Measurements from ENCODE around the gene TMCC2. TPM values are rescaled to one million over a fixed set of nuclear protein-coding genes. Genes with fewer than 3 reads are reported as not detected.

TMCC2 gene
- total and polyA plus RNA-seq, 2 donors (not counting 1 experiment from before 2014, with no cell fraction given): 2.0 to 4.0 TPM

DNA sequence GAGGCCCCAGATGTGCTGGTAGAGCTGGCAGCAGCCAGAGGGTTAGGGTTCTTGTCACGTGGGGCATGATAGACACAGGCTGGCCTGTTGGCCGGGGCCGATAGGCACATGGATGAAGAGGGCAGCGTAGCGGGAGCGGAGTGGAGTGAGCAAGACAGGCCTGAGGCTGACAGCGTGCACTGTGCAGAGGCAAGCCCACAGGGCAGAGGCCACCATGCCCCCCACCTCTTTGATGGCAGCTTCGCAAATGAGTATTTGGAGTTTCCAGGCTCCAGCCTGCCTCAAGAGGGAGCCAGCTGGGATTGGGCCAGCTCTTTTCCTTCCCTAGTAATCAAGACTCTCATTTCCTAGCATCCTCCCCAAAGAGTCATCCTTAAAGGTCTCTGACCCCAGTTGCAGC is 43.5 kb downstream of the TMCC2 start:
- Histone ChIP-seq H3K9ac (ENCODE audit: low read length) (no peak overlapping the region), H3K9me3 (ENCODE audit: control extremely low read depth in 1 of 3, control insufficient read depth in 2 of 3, insufficient read depth in 1 of 3, low read length in 2 of 3) (peaks cover 0 to 6% (median 0%) of the 10 kb centered on the region in 3 donors), H3K27me3 (replicated peaks in 1 of 4; ENCODE audit: control extremely low read depth in 1 of 4, control insufficient read depth in 3 of 4, insufficient read depth in 4 of 4, low read length in 3 of 4) (no peaks in the 10 kb centered on the region), H3K79me2 (ENCODE audit: control insufficient read depth, insufficient read depth, low read length) (peaks cover 28% of the 10 kb centered on the region), H3K4me1 (ENCODE audit: control insufficient read depth in 2 of 2, insufficient read depth in 2 of 2, low read length in 2 of 2) (peaks cover 28 to 31% of the 10 kb centered on the region in 2 donors), H3K4me2 (replicated peaks; ENCODE audit: low read depth, low read length, poor library complexity, severe bottlenecking) (no peak overlapping the region), H3K27ac (ENCODE audit: low read length in 2 of 2) (no peak overlapping the region), H2AFZ (ENCODE audit: insufficient read depth, low read depth, low read length, poor library complexity, severe bottlenecking) (no peak overlapping the region), H4K20me1 (ENCODE audit: control insufficient read depth, insufficient read depth, low read length, poor library complexity, severe bottlenecking) (no peaks in the 10 kb centered on the region), H3K36me3 (replicated peaks in 1 of 2; ENCODE audit: control extremely low read depth in 1 of 2, control insufficient read depth in 1 of 2, extremely low read depth in 1 of 2, insufficient read depth in 2 of 2, low read length in 1 of 2) (no peaks in the 10 kb centered on the region), H3K4me3 (ENCODE audit: control extremely low read depth in 1 of 5, extremely low read depth in 1 of 5, insufficient read depth in 1 of 5, low read depth in 2 of 5, low read length in 4 of 5) (no peak overlapping the region)
- no peak overlapping the region for H3K27ac Mint-ChIP-seq
- POLR2A ChIA-PET: interaction anchor here (0.7 to 10.5 kb wide), 4 partner anchors 42 to 240 kb away, joined by 4 to 194 read pairs (median 6); partner anchors contain the start of gene NUAK2
- no peak for DNase-seq
- intact Hi-C loops (cut with micrococcal nuclease): no loop called here
- H3K4me3 Mint-ChIP-seq: no peak overlapping the region
- peaks cover 26% of the 10 kb centered on the region for H3K4me1 Mint-ChIP-seq
- H3K27me3 Mint-ChIP-seq: no peaks in the 10 kb centered on the region
- H3K9me3 Mint-ChIP-seq (ENCODE audit: insufficient read depth): no peaks in the 10 kb centered on the region
- TF ChIP-seq, protein P1, sequence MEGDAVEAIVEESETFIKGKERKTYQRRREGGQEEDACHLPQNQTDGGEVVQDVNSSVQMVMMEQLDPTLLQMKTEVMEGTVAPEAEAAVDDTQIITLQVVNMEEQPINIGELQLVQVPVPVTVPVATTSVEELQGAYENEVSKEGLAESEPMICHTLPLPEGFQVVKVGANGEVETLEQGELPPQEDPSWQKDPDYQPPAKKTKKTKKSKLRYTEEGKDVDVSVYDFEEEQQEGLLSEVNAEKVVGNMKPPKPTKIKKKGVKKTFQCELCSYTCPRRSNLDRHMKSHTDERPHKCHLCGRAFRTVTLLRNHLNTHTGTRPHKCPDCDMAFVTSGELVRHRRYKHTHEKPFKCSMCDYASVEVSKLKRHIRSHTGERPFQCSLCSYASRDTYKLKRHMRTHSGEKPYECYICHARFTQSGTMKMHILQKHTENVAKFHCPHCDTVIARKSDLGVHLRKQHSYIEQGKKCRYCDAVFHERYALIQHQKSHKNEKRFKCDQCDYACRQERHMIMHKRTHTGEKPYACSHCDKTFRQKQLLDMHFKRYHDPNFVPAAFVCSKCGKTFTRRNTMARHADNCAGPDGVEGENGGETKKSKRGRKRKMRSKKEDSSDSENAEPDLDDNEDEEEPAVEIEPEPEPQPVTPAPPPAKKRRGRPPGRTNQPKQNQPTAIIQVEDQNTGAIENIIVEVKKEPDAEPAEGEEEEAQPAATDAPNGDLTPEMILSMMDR (IDR thresholded peaks at IDR 0.05): no peak
- TF ChIP-seq EZH2 (IDR thresholded peaks at IDR 0.05; ENCODE audit: borderline replicate concordance, insufficient read depth, low read depth, low read length, poor library complexity, severe bottlenecking): no peak
- CTCF ChIA-PET: interaction anchor here (0.8 to 56.6 kb wide), 14 partner anchors 15 to 258 kb away, joined by 3 to 2421 read pairs (median 6); partner anchors contain the start of gene NUAK2
- 96% methylated on average over 8 of the region's 8 CpGs for WGBS (ENCODE audit: insufficient coverage)
- no peak for ATAC-seq (ENCODE audit: low read depth)

DNA sequence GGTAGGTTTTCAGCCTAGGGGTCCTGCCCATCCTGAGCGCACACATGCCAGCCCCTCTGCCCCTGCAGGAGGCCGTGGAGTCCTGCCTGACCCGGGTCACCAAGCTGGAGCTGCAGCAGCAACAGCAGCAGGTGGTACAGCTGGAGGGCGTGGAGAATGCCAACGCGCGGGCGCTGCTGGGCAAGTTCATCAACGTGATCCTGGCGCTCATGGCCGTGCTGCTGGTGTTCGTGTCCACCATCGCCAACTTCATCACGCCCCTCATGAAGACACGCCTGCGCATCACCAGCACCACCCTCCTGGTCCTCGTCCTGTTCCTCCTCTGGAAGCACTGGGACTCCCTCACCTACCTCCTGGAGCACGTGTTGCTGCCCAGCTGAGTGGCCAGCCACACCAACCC is 44.0 kb downstream of the TMCC2 start:
- no peaks in the 10 kb centered on the region for H3K36me3 ChIP-seq (replicated peaks in 1 of 2; ENCODE audit: control extremely low read depth in 1 of 2, control insufficient read depth in 1 of 2, extremely low read depth in 1 of 2, insufficient read depth in 2 of 2, low read length in 1 of 2)
- H3K27ac ChIP-seq (ENCODE audit: low read length in 2 of 2): no peak overlapping the region
- CTCF ChIA-PET: interaction anchor here (1.1 to 56.6 kb wide), 11 partner anchors 14 to 252 kb away, joined by 3 to 2421 read pairs (median 84); partner anchors contain the start of gene NUAK2
- H4K20me1 ChIP-seq (ENCODE audit: control insufficient read depth, insufficient read depth, low read length, poor library complexity, severe bottlenecking): no peaks in the 10 kb centered on the region
- POLR2A ChIA-PET: interaction anchor here (0.6 to 10.5 kb wide), 2 partner anchors 50 to 123 kb away, joined by 4 to 194 read pairs; partner anchors contain the start of gene NUAK2
- no peak overlapping the region for H3K27ac Mint-ChIP-seq
- H3K9me3 ChIP-seq (ENCODE audit: control extremely low read depth in 1 of 3, control insufficient read depth in 2 of 3, insufficient read depth in 1 of 3, low read length in 2 of 3): peaks cover 0 to 6% (median 0%) of the 10 kb centered on the region in 3 donors
- no peak overlapping the region for H3K9ac ChIP-seq (ENCODE audit: low read length)
- no peak overlapping the region for H3K4me3 Mint-ChIP-seq
- no peaks in the 10 kb centered on the region for H3K27me3 ChIP-seq (replicated peaks in 1 of 4; ENCODE audit: control extremely low read depth in 1 of 4, control insufficient read depth in 3 of 4, insufficient read depth in 4 of 4, low read length in 3 of 4)
- WGBS (ENCODE audit: insufficient coverage): 94% methylated on average over 18 of the region's 18 CpGs
- H3K4me2 ChIP-seq (replicated peaks; ENCODE audit: low read depth, low read length, poor library complexity, severe bottlenecking): no peak overlapping the region
- ATAC-seq (ENCODE audit: low read depth) (no peak), DNase-seq (no peak)
- no peak overlapping the region for H2AFZ ChIP-seq (ENCODE audit: insufficient read depth, low read depth, low read length, poor library complexity, severe bottlenecking)
- intact Hi-C loops (cut with micrococcal nuclease): no loop called here
- peaks cover 31% of the 10 kb centered on the region for H3K4me1 Mint-ChIP-seq
- no peak overlapping the region for H3K4me3 ChIP-seq (ENCODE audit: control extremely low read depth in 1 of 5, extremely low read depth in 1 of 5, insufficient read depth in 1 of 5, low read depth in 2 of 5, low read length in 4 of 5)
- no peaks in the 10 kb centered on the region for H3K27me3 Mint-ChIP-seq
- H3K79me2 ChIP-seq (ENCODE audit: control insufficient read depth, insufficient read depth, low read length): peaks cover 33% of the 10 kb centered on the region
- peaks cover 33 to 36% of the 10 kb centered on the region in 2 donors for H3K4me1 ChIP-seq (ENCODE audit: control insufficient read depth in 2 of 2, insufficient read depth in 2 of 2, low read length in 2 of 2)
- TF ChIP-seq, protein P1 (IDR thresholded peaks at IDR 0.05): no peak
- no peak for TF ChIP-seq EZH2 (IDR thresholded peaks at IDR 0.05; ENCODE audit: borderline replicate concordance, insufficient read depth, low read depth, low read length, poor library complexity, severe bottlenecking)
- no peaks in the 10 kb centered on the region for H3K9me3 Mint-ChIP-seq (ENCODE audit: insufficient read depth)
